Measurements from ENCODE around the gene TRIM15. TPM values are rescaled to one million over a fixed set of nuclear protein-coding genes. Genes with fewer than 3 reads are reported as not detected.
"Not testable (repeated sequence)": the region's sequence is repeated elsewhere in the genome, so short reads cannot be mapped to it uniquely, and the experiment has no call there.

The TRIM15 gene
- total RNA-seq, 2 experiments from 2014 or later, result not detected

GRCh38 chr6:30160008-30160784 is 3.1 kb upstream of the TRIM15 start:
- Mint-ChIP-seq H3K27ac (no peak overlapping the region), H3K36me3 (no peaks in the 10 kb centered on the region), H3K4me3 (no peak overlapping the region), H3K9me3 (ENCODE audit: low read depth) (no peaks in the 10 kb centered on the region), H3K4me1 (peaks cover 28% of the 10 kb centered on the region), H3K27me3 (peaks cover 38% of the 10 kb centered on the region)
- DNase-seq (no peak), ATAC-seq (no peak)
- CTCF ChIA-PET, result no interaction called here

DNA sequence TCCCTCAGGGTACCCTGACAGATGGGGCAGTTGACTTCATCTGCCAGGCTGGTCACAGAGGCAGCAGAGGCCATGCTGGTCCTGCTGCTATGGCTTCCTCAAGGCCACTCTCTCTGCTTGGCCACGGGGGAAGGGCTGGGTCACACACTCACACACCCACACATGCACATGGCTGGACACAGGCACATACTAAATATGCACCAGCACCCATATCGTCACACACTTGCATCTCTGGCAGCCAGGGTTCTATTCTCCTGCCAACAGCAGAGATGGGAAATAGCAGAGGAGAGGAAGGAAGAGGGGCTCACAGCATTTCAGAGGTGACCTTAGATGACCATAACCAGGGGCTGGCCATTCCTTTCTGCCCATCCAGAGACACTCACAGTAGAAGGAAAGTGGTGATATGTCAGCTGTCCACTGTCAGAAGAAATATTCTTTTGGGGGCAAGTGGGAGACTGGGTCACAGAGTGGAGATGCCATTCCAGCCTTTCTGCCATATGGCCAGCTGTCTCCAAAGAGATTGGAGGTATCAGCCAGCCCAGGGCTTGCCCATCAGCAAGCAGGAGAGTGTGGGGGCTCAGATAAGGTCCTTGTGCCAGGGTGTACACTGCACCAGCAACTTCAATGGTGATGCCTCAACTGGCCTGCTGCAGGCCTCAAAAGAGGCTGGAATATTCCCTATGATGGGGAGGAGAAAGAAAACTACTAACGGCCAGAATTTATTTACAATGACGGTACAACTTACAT is 2.4 kb upstream of the TRIM15 start, which contains the start of gene TRIM10:
Gene TRIM10, minus strand, starts transcription at position 427 of the 747 bp plus-strand sequence. Its CDS starts 353 bp downstream, at position 74.
- H3K4me3 Mint-ChIP-seq, result no peak within 1 kb of the TSS
- no peak within 1 kb of the TSS for H3K27ac Mint-ChIP-seq
- CTCF ChIA-PET, result no interaction called here

GRCh38 chr6:30162265-30163089 is 869 bp upstream of the TRIM15 start:
- Mint-ChIP-seq H3K4me1 (peaks cover 36% of the 10 kb centered on the region), H3K9me3 (ENCODE audit: low read depth) (no peaks in the 10 kb centered on the region), H3K4me3 (no peak overlapping the region), H3K36me3 (no peaks in the 10 kb centered on the region), H3K27ac (no peak overlapping the region), H3K27me3 (peaks cover 32% of the 10 kb centered on the region)
- DNase-seq, result no peak
- no peak for ATAC-seq
- CTCF ChIA-PET, result no interaction called here

More for the DNA sequence above, 2.4 kb upstream of the TRIM15 start, which contains the start of gene TRIM10:
- ATAC-seq (no peak), DNase-seq (no peak)
- peaks cover 35% of the 10 kb centered on the region for H3K27me3 Mint-ChIP-seq
- H3K4me1 Mint-ChIP-seq, result peaks cover 28% of the 10 kb centered on the region
- H3K9me3 Mint-ChIP-seq (ENCODE audit: low read depth), result no peaks in the 10 kb centered on the region
- H3K36me3 Mint-ChIP-seq, result no peaks in the 10 kb centered on the region

DNA sequence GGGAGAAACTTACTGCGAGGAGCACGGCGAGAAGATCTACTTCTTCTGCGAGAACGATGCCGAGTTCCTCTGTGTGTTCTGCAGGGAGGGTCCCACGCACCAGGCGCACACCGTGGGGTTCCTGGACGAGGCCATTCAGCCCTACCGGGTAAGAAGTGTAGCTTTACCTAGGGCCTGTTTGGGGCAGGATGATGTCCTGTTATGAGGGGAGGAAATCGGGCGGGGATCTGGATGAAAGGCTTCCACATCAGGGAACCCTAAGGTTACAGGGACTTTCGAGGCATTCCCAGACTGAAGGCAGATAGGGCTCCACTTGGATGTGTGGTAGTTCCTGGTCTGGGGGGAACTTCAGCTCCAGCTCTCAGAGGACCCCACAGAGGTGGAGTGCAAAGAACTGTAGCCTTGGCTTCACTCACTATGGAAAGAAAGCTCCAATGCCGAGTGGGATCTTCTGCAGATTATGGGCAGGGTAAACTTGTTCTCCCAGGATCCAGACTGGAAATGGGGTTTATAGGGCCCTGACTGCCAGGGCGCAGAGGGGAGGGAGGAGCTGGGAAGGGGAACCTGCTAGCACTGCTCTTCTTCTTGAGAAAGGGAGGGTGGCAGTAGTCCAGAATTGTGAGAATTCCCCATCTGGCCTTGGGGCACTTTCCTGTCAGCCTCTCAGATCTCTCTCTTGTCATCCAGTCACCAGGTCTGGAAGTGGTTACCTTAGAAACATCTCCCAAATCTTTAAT is 740 bp downstream of the TRIM15 start:
- no peaks in the 10 kb centered on the region for H3K9me3 Mint-ChIP-seq (ENCODE audit: low read depth)
- CTCF ChIA-PET, result interaction anchor here (0.8 to 1.3 kb wide), 3 partner anchors 33 to 227 kb away, joined by 3 to 4 read pairs (median 4); no protein-coding TSS in a partner anchor
- no peak overlapping the region for H3K4me3 Mint-ChIP-seq
- ATAC-seq (no peak), DNase-seq (no peak)
- peaks cover 30% of the 10 kb centered on the region for H3K4me1 Mint-ChIP-seq
- H3K36me3 Mint-ChIP-seq, result no peaks in the 10 kb centered on the region
- peaks cover 32% of the 10 kb centered on the region for H3K27me3 Mint-ChIP-seq
- H3K27ac Mint-ChIP-seq, result no peak overlapping the region

DNA sequence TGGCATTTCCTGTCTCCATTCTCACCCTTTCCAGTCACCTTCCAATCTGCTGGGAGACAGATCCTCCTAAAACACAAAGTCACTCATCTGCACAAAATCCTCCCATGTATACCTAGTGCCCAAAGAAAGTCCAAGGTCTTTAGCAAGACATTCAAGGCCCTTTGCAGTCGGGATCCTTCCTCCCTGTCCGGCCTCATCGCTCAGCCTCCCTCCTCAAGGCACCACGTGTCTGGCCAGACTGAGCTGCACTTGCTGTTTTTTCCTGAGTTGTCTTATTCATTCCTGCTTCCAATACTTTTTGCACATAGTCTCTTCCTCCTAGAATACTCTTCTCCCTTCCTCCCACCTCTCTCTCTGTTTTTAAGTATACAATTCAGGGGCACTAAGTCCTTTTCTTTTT is 1.4 kb downstream of the TRIM15 start:
- no peak overlapping the region for H3K27ac Mint-ChIP-seq
- H3K27me3 Mint-ChIP-seq, result peaks cover 28% of the 10 kb centered on the region
- ATAC-seq (no peak), DNase-seq (no peak)
- CTCF ChIA-PET, result interaction anchor here (0.8 to 0.9 kb wide), 2 partner anchors 62 to 227 kb away, joined by 3 to 4 read pairs; no protein-coding TSS in a partner anchor
- H3K4me1 Mint-ChIP-seq, result peaks cover 28% of the 10 kb centered on the region
- no peak overlapping the region for H3K4me3 Mint-ChIP-seq
- no peaks in the 10 kb centered on the region for H3K9me3 Mint-ChIP-seq (ENCODE audit: low read depth)
- H3K36me3 Mint-ChIP-seq, result no peaks in the 10 kb centered on the region

DNA sequence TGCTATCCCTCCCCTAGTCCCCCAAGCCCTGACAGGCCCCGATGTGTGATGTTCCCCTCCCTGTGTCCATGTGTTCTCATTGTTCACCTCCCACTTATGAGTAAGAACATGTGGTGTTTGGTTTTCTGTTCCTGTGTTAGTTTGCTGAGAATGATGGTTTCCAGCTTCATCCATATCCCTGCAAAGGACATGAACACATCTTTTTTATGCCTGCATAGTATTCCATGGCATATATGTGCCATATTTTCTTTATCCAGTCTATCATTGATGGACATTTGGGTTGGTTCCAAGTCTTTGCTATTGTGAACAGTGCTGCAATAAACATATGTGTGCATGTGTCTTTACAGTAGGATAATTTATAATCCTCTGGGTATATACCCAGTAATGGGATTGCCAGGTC is 1.9 kb downstream of the TRIM15 start:
- peaks cover 30% of the 10 kb centered on the region for H3K4me1 Mint-ChIP-seq
- H3K27me3 Mint-ChIP-seq, result peaks cover 31% of the 10 kb centered on the region
- DNase-seq; H3K9me3 Mint-ChIP-seq (ENCODE audit: low read depth); H3K36me3 Mint-ChIP-seq; ATAC-seq; H3K27ac Mint-ChIP-seq; H3K4me3 Mint-ChIP-seq; CTCF ChIA-PET: not testable (repeated sequence)

- ATAC-seq, result no peak
- Mint-ChIP-seq H3K4me1 (peaks cover 33% of the 10 kb centered on the region), H3K9me3 (ENCODE audit: low read depth) (no peaks in the 10 kb centered on the region), H3K27me3 (peaks cover 49% of the 10 kb centered on the region), H3K36me3 (no peaks in the 10 kb centered on the region), H3K4me3 (no peak overlapping the region), H3K27ac (no peak overlapping the region)
- no peak for DNase-seq
- CTCF ChIA-PET, result interaction anchor here (1.3 to 3.1 kb wide), 4 partner anchors 24 to 64 kb away, joined by 4 to 24 read pairs (median 8); no protein-coding TSS in a partner anchor
Observed at GRCh38 chr6:30167101-30167500, 3.8 kb downstream of the TRIM15 start.

- DNase-seq, result no peak
- CTCF ChIA-PET, result interaction anchor here (1.4 to 3.1 kb wide), 3 partner anchors 25 to 66 kb away, joined by 5 to 24 read pairs (median 11); no protein-coding TSS in a partner anchor
- no peaks in the 10 kb centered on the region for H3K9me3 Mint-ChIP-seq (ENCODE audit: low read depth)
- peaks cover 24% of the 10 kb centered on the region for H3K4me1 Mint-ChIP-seq
- no peak overlapping the region for H3K4me3 Mint-ChIP-seq
- no peak for ATAC-seq
- no peaks in the 10 kb centered on the region for H3K36me3 Mint-ChIP-seq
- no peak overlapping the region for H3K27ac Mint-ChIP-seq
- H3K27me3 Mint-ChIP-seq, result peaks cover 60% of the 10 kb centered on the region
Observed at GRCh38 chr6:30168741-30169140, 5.4 kb downstream of the TRIM15 start.

- ATAC-seq (peak; percentile 80), DNase-seq (no peak)
- Mint-ChIP-seq H3K36me3 (no peaks in the 10 kb centered on the region), H3K27me3 (peaks cover 62% of the 10 kb centered on the region), H3K4me3 (no peak overlapping the region), H3K4me1 (peaks cover 22% of the 10 kb centered on the region), H3K27ac (no peak overlapping the region), H3K9me3 (ENCODE audit: low read depth) (no peaks in the 10 kb centered on the region)
- CTCF ChIA-PET, result interaction anchor here (0.6 to 1.9 kb wide), 4 partner anchors 38 to 73 kb away, joined by 3 to 6 read pairs (median 4); no protein-coding TSS in a partner anchor
Observed at GRCh38 chr6:30169658-30170614, 6.6 kb downstream of the TRIM15 start.

GRCh38 chr6:30171677-30172471 is 8.5 kb downstream of the TRIM15 start:
- no peak for DNase-seq
- CTCF ChIA-PET, result interaction anchor here (1.1 to 1.2 kb wide), 2 partner anchors 20 to 41 kb away, joined by 3 to 5 read pairs; no protein-coding TSS in a partner anchor
- ATAC-seq, result peak; percentile 35

DNA sequence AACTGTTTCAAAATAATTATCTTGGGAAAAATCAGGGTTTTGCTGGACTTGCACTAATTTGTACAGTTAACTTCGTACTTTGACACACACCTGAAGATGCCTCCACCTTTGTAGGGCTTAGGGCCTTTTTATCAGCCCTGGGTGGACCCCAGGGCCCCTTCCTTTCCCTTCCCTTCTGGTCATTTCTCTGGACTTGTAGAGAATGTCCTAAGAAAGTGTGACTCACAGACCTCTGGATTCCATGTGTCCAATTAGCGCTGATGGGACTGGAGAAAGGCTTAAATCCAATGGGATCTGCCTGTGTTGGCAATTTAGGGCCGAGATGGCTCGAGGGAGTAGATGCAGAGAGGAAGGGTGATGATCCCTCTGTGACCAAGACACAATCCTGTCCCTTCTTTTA is 9.3 kb downstream of the TRIM15 start:
- no peaks in the 10 kb centered on the region for H3K36me3 Mint-ChIP-seq
- CTCF ChIA-PET, result no interaction called here
- H3K9me3 Mint-ChIP-seq (ENCODE audit: low read depth), result no peaks in the 10 kb centered on the region
- H3K27ac Mint-ChIP-seq, result no peak overlapping the region
- H3K4me1 Mint-ChIP-seq, result peaks cover 14% of the 10 kb centered on the region
- ATAC-seq, result no peak
- no peak for DNase-seq
- H3K27me3 Mint-ChIP-seq, result peaks cover 86% of the 10 kb centered on the region
- no peak overlapping the region for H3K4me3 Mint-ChIP-seq

More at GRCh38 chr6:30171677-30172471, 8.5 kb downstream of the TRIM15 start:
- H3K4me1 Mint-ChIP-seq, result peaks cover 19% of the 10 kb centered on the region
- H3K9me3 Mint-ChIP-seq (ENCODE audit: low read depth), result no peaks in the 10 kb centered on the region
- H3K27ac Mint-ChIP-seq, result no peak overlapping the region
- no peak overlapping the region for H3K4me3 Mint-ChIP-seq
- no peaks in the 10 kb centered on the region for H3K36me3 Mint-ChIP-seq
- H3K27me3 Mint-ChIP-seq, result peaks cover 78% of the 10 kb centered on the region
